Glutamatergic neuron (in vitro differentiated cells): ENCODE results near the gene KRTAP4-4. TPM values are rescaled to one million over a fixed set of nuclear protein-coding genes. Genes with fewer than 3 reads are reported as not detected.
"Not testable (repeated sequence)": the region's sequence is repeated elsewhere in the genome, so short reads cannot be mapped to it uniquely, and the experiment has no call there.

Experiments
- DNase-seq: peaks from one replicate; pipeline ENCODE4 v3.0.0; 2022
- H3K27ac Mint-ChIP-seq: one replicate; pipeline ENCODE4 v1.8.0; 2020; ENCODE audit warnings: mild to moderate bottlenecking, mixed read lengths, inconsistent platforms; ENCODE audit not compliant: unreplicated experiment
- H3K27me3 Mint-ChIP-seq: one replicate; pipeline ENCODE4 v1.8.0; 2020; ENCODE audit warnings: mild to moderate bottlenecking, moderate library complexity, mixed read lengths, inconsistent platforms; ENCODE audit not compliant: unreplicated experiment
- H3K36me3 Mint-ChIP-seq: one replicate; pipeline ENCODE4 v1.8.0; 2020; ENCODE audit warnings: mild to moderate bottlenecking, mixed read lengths, inconsistent platforms; ENCODE audit not compliant: unreplicated experiment
- H3K4me1 Mint-ChIP-seq: one replicate; pipeline ENCODE4 v1.8.0; 2020; ENCODE audit warnings: mild to moderate bottlenecking, low read depth, mixed read lengths, inconsistent platforms; ENCODE audit not compliant: unreplicated experiment
- H3K4me3 Mint-ChIP-seq: one replicate; pipeline ENCODE4 v1.8.0; 2020; ENCODE audit warnings: mild to moderate bottlenecking, mixed read lengths, inconsistent platforms; ENCODE audit not compliant: unreplicated experiment
- H3K9me3 Mint-ChIP-seq: one replicate; pipeline ENCODE4 v1.8.0; 2020; ENCODE audit warnings: mild to moderate bottlenecking, moderate library complexity, mixed read lengths, inconsistent platforms; ENCODE audit not compliant: unreplicated experiment
- total RNA-seq: library from RNA; stranded (reverse); fragmentation: NEBNext Ultra II Directional; extraction: Animal tissue kit (Norgen Biotek cat#: 25700); gene quantifications from one replicate; pipeline ENCODE4 v1.2.1, GENCODE V29; 2021; ENCODE audit not compliant: unreplicated experiment
- TF ChIP-seq, protein P1 (sequence below): fragments of 200-600 bp; sonication (generic); IDR thresholded peaks from one replicate; pipeline ENCODE4 v1.5.0; 2021; ENCODE audit not compliant: partially characterized antibody, unreplicated experiment

KRTAP4-4 gene
- total RNA-seq, 1 donor from 2014 or later: not detected

DNA sequence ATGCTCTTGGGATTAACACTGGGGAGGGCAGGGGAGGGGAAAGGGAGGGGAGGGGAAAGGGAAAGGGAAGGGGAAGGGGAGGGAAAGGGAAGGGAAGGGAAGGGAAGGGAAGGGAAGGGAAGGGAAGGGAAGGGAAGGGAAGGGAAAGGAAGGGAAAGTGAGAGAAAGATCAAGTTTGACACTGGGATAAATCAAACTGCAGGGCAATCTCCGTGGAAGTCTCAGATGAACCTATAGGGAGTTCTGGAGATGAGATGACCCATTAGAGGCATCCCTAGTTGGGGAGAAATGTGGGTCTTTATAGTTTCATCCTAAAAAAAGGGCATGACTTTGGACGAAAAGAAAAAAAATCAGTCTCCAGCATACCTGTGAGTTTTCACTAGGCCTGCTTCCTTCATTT is 38.8 kb downstream of the KRTAP4-4 start:
- Mint-ChIP-seq H3K36me3 (peaks cover 23% of the 10 kb centered on the region), H3K27ac (no peak overlapping the region), H3K9me3 (peaks cover 17% of the 10 kb centered on the region), H3K4me3 (no peak overlapping the region), H3K4me1 (no peaks in the 10 kb centered on the region), H3K27me3 (peaks cover 6% of the 10 kb centered on the region)
- DNase-seq: no peak
- TF ChIP-seq, protein P1, sequence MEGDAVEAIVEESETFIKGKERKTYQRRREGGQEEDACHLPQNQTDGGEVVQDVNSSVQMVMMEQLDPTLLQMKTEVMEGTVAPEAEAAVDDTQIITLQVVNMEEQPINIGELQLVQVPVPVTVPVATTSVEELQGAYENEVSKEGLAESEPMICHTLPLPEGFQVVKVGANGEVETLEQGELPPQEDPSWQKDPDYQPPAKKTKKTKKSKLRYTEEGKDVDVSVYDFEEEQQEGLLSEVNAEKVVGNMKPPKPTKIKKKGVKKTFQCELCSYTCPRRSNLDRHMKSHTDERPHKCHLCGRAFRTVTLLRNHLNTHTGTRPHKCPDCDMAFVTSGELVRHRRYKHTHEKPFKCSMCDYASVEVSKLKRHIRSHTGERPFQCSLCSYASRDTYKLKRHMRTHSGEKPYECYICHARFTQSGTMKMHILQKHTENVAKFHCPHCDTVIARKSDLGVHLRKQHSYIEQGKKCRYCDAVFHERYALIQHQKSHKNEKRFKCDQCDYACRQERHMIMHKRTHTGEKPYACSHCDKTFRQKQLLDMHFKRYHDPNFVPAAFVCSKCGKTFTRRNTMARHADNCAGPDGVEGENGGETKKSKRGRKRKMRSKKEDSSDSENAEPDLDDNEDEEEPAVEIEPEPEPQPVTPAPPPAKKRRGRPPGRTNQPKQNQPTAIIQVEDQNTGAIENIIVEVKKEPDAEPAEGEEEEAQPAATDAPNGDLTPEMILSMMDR: no peak

DNA sequence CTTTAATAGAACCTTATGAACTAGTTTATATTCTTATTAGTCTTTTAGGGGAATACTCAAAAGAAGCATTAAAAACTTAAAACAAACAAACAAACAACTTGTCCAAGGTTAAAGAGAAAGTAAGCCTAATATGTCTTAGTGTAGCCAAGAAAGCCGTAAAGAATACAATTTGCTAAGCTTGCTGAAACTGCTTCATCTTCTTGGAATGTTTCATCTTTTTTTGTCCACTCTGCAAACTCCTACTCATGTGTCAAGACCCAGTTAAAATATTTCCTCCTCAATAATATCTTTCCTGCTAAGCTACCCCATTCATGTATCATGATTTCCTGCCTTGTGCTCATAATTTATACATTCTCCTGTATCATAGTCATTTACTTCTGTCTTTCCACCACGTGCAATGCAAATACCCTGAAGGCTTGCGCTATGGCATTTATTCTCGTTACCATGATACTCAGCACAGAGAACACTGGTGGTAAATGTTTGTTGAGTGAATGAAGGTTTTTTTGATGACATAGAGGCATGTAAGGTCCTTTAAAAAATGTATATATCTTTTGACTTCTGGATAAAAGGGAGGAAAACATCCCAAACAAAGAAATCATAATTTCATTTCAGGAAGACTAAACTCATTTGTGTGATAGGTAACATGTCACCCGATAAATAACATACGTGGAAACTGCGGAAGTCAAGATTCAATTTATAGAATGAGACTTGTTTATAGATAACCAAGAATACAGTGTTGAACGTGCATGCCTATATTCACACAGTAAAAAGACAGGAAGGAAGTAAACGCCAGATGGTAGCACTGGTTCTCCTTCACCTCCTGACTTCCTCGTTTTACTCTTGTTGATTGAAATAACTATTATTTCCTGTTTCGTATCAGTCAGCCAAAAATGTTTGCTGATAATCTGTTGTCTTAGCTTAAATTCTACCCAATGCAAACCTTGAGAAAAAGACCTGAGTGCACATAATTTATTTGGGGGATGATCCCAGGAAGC is 40.6 kb downstream of the KRTAP4-4 start:
- not testable (repeated sequence) for H3K4me3 Mint-ChIP-seq

DNA sequence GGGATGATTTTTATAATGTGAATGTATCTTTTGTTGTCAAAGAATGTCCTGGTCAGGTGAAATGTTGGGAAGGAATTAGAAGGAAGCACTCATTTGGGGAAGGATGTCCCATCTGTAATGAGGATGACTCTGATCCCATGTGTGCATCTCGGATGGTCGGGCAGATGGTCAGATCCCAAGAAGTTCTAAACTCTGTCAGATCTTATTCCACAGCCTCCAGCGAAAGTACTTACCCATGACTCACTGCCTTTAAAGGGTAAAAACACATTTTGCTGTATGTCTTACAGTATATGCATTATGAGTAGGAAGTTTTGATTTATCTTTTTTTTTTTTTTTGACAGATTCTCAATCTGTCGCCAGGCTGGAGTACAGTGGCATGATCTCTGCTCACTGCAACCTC is 41.8 kb downstream of the KRTAP4-4 start:
- peaks cover 19% of the 10 kb centered on the region for H3K36me3 Mint-ChIP-seq

More for the DNA sequence above, 40.6 kb downstream of the KRTAP4-4 start:
- Mint-ChIP-seq H3K36me3 (peaks cover 23% of the 10 kb centered on the region), H3K9me3 (peaks cover 17% of the 10 kb centered on the region)
- not testable (repeated sequence) for H3K27me3 Mint-ChIP-seq, H3K27ac Mint-ChIP-seq, DNase-seq, H3K4me1 Mint-ChIP-seq

DNA sequence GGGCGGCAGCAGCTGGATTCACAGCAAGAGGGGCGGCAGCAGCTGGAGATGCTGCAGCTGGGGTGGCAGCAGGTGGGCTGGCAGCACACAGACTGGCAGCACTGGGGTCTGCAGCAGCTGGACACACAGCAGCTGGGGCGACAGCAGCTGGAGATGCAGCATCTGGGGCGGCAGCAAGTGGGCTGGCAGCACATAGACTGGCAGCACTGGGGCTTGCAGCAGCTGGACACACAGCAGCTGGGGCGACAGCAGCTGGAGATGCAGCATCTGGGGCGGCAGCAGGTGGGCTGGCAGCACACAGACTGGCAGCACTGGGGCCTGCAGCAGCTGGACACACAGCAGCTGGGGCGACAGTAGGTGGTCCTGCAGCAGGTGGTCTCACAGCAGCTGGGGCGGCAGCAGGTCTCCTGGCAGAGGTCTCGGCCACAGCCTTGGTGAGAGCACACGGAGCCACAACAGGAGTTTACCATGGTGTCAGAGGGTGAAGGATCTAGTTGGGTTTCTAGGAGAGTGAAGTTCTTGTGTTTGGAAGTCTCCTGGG is 42.6 kb downstream of the KRTAP4-4 start, which contains the start of gene KRTAP4-11:
Gene KRTAP4-11, minus strand, starts transcription at position 528 of the 541 bp plus-strand sequence. Its CDS starts 58 bp downstream, at position 470.
- H3K9me3 Mint-ChIP-seq, H3K27me3 Mint-ChIP-seq, H3K4me1 Mint-ChIP-seq, H3K27ac Mint-ChIP-seq, H3K4me3 Mint-ChIP-seq: not testable (repeated sequence)
- peak; percentile 16 for DNase-seq
- H3K36me3 Mint-ChIP-seq: peaks cover 13% of the 10 kb centered on the region

More for the DNA sequence above, 41.8 kb downstream of the KRTAP4-4 start:
- TF ChIP-seq, protein P1: no peak
- no peak for DNase-seq
- Mint-ChIP-seq H3K4me3 (no peak overlapping the region), H3K27ac (no peak overlapping the region), H3K27me3 (peaks cover 6% of the 10 kb centered on the region), H3K4me1 (no peaks in the 10 kb centered on the region), H3K9me3 (peaks cover 11% of the 10 kb centered on the region)

DNA sequence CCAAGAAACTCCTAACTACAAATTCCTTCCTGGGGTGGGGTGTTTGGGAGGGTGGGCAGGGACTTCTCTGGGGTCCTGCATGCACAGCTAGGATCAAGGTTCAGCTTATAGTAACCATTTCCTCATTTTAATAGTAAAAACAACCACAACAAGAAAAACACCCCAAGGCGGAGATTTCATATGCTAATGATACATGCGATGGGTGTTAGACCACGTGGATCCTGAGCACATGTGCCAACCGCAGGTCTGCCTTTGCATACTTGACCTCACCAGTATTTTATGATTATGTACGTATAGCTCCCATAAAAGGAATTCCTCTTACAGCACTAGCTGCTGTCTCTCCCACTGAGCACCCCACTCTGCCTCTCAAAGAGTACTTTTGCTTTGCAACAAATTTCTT is 44.3 kb downstream of the KRTAP4-4 start:
- TF ChIP-seq, protein P1: no peak
- peaks cover 3% of the 10 kb centered on the region for H3K27me3 Mint-ChIP-seq
- H3K9me3 Mint-ChIP-seq: peaks cover 7% of the 10 kb centered on the region
- H3K36me3 Mint-ChIP-seq: peaks cover 12% of the 10 kb centered on the region
- H3K27ac Mint-ChIP-seq: no peak overlapping the region
- no peaks in the 10 kb centered on the region for H3K4me1 Mint-ChIP-seq
- DNase-seq: no peak
- no peak overlapping the region for H3K4me3 Mint-ChIP-seq
